A673 (cell line): ENCODE results near the gene DNAH9.

Source experiments
- CTCF ChIP-seq: fragments of 300-800, 200-600 bp; sonication (generic); conservative IDR thresholded peaks from 2 replicates; pipeline ENCODE4 v1.5.1; 2017; ENCODE audit warnings: low read depth, mild to moderate bottlenecking, antibody characterized with exemption, low read length, moderate library complexity, mixed read lengths
- EZH2 ChIP-seq: fragments of 200-600 bp; sonication (generic); IDR thresholded peaks from 2 replicates; pipeline ENCODE4 v1.6.1; 2017; ENCODE audit warnings: borderline replicate concordance, low read depth, mild to moderate bottlenecking, mixed read lengths, antibody characterized with exemption, low read length; ENCODE audit not compliant: poor library complexity, severe bottlenecking

GRCh38 chr17:11922638-11923037, 324.4 kb downstream of the DNAH9 start:
- TF ChIP-seq CTCF (no peak), EZH2 (no peak)
